PFSK-1 (cell line): ENCODE data around the gene NR3C1.

ENCODE experiments used
- POLR2AphosphoS5 ChIP-seq: IDR thresholded peaks from 2 replicates; pipeline ENCODE4 v1.6.1; 2012; ENCODE audit warnings: low read depth, mild to moderate bottlenecking, control low read depth, low read length, moderate library complexity
- TAF1 ChIP-seq: IDR thresholded peaks from 2 replicates; pipeline ENCODE4 v1.6.1; 2012; ENCODE audit warnings: low read length, control low read depth, borderline replicate concordance; ENCODE audit not compliant: insufficient read depth
- TF ChIP-seq, protein P1 (sequence below), 2 experiments: IDR thresholded peaks; 2 replicates each; pipeline versions ENCODE4 v1.6.1 to v1.8.0; 2011 to 2012; ENCODE audit warnings: low read depth in 2 of 2, low read length in 2 of 2, control low read depth in 1 of 2, inconsistent platforms in 1 of 2, mild to moderate bottlenecking in 1 of 2, moderate library complexity in 1 of 2; ENCODE audit not compliant: insufficient read depth in 1 of 2

DNA sequence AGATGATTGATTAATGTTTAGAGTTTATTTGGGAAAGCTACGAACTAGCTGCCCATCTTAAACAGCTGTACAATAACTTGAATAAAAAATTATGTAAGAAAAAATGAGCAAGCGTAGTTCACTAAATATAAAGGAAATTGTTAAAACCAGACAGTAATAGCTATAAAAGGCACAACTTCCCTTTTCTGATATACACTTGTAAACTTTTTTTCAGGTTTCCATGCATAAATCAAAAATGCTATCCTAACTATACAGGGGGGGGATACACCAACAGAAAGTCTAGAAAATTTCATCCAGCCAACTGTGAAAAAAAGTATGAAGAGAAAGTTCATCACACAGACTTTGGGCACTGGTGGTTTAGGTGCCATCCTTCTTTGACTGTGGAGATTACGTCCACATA lies 122.3 kb downstream of the NR3C1 start:
- TF ChIP-seq TAF1 (no peak), POLR2AphosphoS5 (no peak)
- TF ChIP-seq, protein P1, sequence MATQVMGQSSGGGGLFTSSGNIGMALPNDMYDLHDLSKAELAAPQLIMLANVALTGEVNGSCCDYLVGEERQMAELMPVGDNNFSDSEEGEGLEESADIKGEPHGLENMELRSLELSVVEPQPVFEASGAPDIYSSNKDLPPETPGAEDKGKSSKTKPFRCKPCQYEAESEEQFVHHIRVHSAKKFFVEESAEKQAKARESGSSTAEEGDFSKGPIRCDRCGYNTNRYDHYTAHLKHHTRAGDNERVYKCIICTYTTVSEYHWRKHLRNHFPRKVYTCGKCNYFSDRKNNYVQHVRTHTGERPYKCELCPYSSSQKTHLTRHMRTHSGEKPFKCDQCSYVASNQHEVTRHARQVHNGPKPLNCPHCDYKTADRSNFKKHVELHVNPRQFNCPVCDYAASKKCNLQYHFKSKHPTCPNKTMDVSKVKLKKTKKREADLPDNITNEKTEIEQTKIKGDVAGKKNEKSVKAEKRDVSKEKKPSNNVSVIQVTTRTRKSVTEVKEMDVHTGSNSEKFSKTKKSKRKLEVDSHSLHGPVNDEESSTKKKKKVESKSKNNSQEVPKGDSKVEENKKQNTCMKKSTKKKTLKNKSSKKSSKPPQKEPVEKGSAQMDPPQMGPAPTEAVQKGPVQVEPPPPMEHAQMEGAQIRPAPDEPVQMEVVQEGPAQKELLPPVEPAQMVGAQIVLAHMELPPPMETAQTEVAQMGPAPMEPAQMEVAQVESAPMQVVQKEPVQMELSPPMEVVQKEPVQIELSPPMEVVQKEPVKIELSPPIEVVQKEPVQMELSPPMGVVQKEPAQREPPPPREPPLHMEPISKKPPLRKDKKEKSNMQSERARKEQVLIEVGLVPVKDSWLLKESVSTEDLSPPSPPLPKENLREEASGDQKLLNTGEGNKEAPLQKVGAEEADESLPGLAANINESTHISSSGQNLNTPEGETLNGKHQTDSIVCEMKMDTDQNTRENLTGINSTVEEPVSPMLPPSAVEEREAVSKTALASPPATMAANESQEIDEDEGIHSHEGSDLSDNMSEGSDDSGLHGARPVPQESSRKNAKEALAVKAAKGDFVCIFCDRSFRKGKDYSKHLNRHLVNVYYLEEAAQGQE (IDR thresholded peaks at IDR 0.05; ENCODE audit: insufficient read depth in 1 of 2, low read depth in 2 of 2, low read length in 2 of 2): no peak
